ENCODE measurements around the gene TMEM225B. TPM values are rescaled to one million over a fixed set of nuclear protein-coding genes. Genes with fewer than 3 reads are reported as not detected.

TMEM225B gene
- total RNA-seq, 3 donors from 2014 or later: 0.58 to 1.2 (median 0.82) TPM

DNA sequence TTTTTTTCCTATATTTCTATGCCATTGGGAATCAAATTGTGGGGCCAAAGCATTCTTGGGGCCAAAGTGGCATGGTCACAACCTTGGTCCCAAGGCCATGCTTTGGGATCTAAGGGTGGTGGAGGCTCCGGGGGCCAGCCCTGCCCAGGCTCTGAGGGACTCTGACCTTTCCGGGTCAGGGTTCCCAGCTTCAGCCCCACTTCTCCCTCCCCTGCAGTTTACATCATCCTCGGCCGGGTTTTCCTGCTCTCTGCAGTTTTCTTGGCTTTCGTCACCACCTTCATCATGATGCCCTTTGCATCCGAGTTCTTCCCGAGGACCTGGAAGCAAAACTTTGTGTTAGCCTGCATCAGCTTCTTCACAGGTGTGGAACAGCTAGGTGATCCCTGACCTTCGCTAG lies 8.5 kb downstream of the TMEM225B start:
- no peak overlapping the region for H3K4me3 ChIP-seq
- H3K4me1 ChIP-seq (ENCODE audit: low read depth): no peaks in the 10 kb centered on the region
- no peak for ATAC-seq
- intact Hi-C loops (cut with DNase I, micrococcal nuclease): no loop called here
- H3K36me3 ChIP-seq (ENCODE audit: low read depth): no peaks in the 10 kb centered on the region
- DNase-seq: no peak
- no peaks in the 10 kb centered on the region for H3K9me3 ChIP-seq
- TF ChIP-seq, protein P1, sequence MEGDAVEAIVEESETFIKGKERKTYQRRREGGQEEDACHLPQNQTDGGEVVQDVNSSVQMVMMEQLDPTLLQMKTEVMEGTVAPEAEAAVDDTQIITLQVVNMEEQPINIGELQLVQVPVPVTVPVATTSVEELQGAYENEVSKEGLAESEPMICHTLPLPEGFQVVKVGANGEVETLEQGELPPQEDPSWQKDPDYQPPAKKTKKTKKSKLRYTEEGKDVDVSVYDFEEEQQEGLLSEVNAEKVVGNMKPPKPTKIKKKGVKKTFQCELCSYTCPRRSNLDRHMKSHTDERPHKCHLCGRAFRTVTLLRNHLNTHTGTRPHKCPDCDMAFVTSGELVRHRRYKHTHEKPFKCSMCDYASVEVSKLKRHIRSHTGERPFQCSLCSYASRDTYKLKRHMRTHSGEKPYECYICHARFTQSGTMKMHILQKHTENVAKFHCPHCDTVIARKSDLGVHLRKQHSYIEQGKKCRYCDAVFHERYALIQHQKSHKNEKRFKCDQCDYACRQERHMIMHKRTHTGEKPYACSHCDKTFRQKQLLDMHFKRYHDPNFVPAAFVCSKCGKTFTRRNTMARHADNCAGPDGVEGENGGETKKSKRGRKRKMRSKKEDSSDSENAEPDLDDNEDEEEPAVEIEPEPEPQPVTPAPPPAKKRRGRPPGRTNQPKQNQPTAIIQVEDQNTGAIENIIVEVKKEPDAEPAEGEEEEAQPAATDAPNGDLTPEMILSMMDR (IDR thresholded peaks at IDR 0.05): no peak

DNA sequence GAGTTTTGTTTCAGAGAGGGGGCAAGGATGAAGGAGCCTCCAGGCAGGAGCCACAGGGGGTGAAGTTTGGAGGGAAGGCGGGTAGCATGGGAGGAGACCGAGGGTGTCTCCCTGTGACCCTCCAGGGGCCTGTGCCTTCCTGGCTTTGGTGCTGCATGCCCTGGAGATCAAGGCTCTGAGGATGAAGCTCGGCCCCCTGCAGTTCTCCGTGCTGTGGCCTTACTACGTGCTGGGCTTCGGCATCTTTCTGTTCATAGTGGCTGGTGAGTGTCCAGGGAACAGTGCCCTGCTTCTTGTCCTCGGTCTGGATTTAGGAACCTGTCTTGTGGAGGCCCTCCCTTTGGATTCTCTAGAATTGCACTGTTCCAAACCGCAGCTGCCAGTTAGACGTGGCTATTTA lies 9.5 kb downstream of the TMEM225B start:
- H3K4me3 ChIP-seq: no peak overlapping the region
- H3K36me3 ChIP-seq (ENCODE audit: low read depth): no peaks in the 10 kb centered on the region
- intact Hi-C loops (cut with DNase I, micrococcal nuclease): no loop called here
- H3K4me1 ChIP-seq (ENCODE audit: low read depth): no peaks in the 10 kb centered on the region
- no peaks in the 10 kb centered on the region for H3K9me3 ChIP-seq
- ATAC-seq: no peak
- TF ChIP-seq, protein P1 (IDR thresholded peaks at IDR 0.05): no peak
- DNase-seq: no peak

DNA sequence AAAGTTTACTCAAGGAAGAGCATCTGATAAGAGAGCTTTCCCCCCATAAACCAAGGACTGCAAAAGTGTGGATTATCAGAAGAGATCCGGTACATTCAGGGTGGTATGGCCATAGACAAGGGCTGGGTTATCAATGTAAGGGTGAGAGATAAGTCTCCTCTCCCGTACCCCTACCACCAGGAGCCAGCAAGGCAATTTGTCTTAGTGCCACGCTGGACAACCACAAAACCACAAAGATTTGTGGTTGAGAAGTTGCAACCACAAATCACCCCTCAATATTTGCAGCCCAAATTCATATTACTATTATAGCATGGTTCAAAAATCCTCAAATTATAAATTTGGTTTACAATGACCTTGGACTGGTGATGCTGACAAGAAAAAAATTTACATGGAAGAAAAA lies 16.4 kb downstream of the TMEM225B start:
- H3K36me3 ChIP-seq (ENCODE audit: low read depth): no peaks in the 10 kb centered on the region
- ATAC-seq: no peak
- no peaks in the 10 kb centered on the region for H3K9me3 ChIP-seq
- intact Hi-C loops (cut with DNase I, micrococcal nuclease): no loop called here
- no peak overlapping the region for H3K4me3 ChIP-seq
- H3K4me1 ChIP-seq (ENCODE audit: low read depth): peaks cover 7% of the 10 kb centered on the region
- DNase-seq: no peak
- TF ChIP-seq, protein P1 (IDR thresholded peaks at IDR 0.05): no peak

DNA sequence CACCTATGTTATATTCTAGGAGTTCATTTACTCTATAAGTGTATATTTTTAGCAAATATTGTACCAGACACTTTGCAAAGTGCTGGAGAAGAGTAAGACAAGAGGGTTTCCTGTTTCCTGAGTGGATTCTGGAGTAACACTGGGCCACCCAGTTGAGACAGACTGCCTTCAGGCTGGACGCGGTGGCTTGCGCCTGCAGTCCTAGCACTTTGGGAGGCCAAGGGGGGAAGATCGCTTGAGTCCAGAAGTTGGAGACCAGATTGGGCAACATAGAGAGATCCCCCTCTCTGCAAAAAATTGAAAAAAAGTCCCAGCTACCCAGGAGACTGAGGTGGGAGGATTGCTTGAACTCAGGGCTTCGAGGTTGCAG lies 17.9 kb downstream of the TMEM225B start:
- H3K4me1 ChIP-seq (ENCODE audit: low read depth): peaks cover 7% of the 10 kb centered on the region
- H3K36me3 ChIP-seq (ENCODE audit: low read depth): no peaks in the 10 kb centered on the region
- DNase-seq (no peak), ATAC-seq (no peak)
- no peak overlapping the region for H3K4me3 ChIP-seq
- TF ChIP-seq, protein P1 (IDR thresholded peaks at IDR 0.05): no peak
- intact Hi-C loops (cut with DNase I, micrococcal nuclease): no loop called here
- H3K9me3 ChIP-seq: no peaks in the 10 kb centered on the region

DNA sequence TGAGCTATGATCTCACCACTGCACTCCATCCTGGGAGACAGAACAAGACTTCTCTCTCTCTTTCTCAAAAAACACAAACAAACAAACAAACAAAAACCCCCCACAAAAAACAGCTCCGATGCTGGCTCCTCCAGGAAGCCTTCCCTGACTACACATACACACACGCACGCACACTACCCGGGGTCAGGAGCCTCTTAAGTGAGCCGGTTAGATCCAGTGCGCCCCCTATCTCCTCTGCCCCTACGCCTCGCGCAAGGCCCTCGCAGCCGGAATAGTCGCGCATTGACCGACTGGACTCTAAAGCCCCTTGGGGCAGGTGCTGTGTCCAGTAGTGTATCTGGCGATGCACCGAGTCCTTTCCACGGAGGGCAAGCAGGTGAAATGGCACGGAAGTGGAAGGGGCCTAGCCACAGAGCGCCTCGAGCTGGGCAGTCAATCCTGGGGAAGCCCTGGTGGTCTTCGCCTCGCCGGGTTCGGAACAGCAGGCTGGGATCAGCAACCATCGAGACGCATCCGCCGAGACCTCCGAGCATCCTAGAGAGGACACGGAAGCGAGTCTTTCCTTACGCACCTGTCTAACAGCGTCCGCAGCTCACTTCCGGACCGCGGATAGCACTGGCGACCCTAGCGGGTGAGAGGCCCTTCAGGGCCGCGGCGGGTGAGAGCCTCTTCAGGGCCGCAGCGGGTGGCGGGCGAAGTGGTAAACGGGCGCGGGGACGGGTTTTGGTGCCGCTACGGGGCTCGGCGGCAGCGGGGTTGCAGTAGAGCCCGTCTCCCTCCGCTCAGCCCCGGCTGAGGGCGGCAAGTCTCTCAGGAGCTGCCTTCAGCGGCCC lies 18.5 kb downstream of the TMEM225B start, which contains the start of gene ZSCAN25:
Gene ZSCAN25 (plus strand): TSS at position 588 of the 833 bp plus-strand sequence. CDS start 2,661 bp downstream, outside the sequence.
- Histone ChIP-seq H3K4me1 (ENCODE audit: low read depth) (peaks cover 7% of the 10 kb centered on the region), H3K4me3 (peak within 1 kb of the TSS; percentile 93), H3K36me3 (ENCODE audit: low read depth) (no peaks in the 10 kb centered on the region), H3K9me3 (no peaks in the 10 kb centered on the region)
- DNase-seq: peak; percentile 93
- intact Hi-C loops (cut with DNase I, micrococcal nuclease): no loop called here
- TF ChIP-seq, protein P1 (IDR thresholded peaks at IDR 0.05): no peak
- peak; percentile 99 for ATAC-seq
